ENCODE results near the gene MYCBPAP.

- TF ChIP-seq CTCF (IDR thresholded peaks at IDR 0.05) (no peak), TFCP2L1 (CRISPR knock-in tag; IDR thresholded peaks at IDR 0.05) (no peak), NFE2L2 (conservative IDR thresholded peaks at IDR 0.05; ENCODE audit: low read length) (no peak), KDM5A (IDR thresholded peaks at IDR 0.05) (no peak)
These were observed 24.3 kb downstream of the MYCBPAP start, which contains the start of gene EPN3 for GRCh38 chr17:50532452-50533024.

Data from A549 (cell line).